DND-41 (cell line): ENCODE results near the gene SLC8A3.

ENCODE experiments used
- ATAC-seq: fragments of 200-7000 bp; cut with Tn5 transposase; 3 replicates; pipeline ENCODE4 v1.9.1; 2021; ENCODE audit warnings: low read depth; ENCODE audit not compliant: insufficient read depth
- DNase-seq: peaks from one replicate; pipeline ENCODE4 v3.0.0-alpha.2; 2020
- H2AFZ ChIP-seq: 2 replicates; pipeline ENCODE4 v1.6.0; 2012; ENCODE audit warnings: low read depth, low read length
- H3K27ac ChIP-seq: 2 replicates; pipeline ENCODE4 v1.5.1; 2012; ENCODE audit warnings: low read length, inconsistent platforms
- H3K27me3 ChIP-seq: fragments of 200-600 bp; sonication (generic); 2 replicates; pipeline ENCODE4 v1.6.0; 2012; ENCODE audit warnings: low read length, mild to moderate bottlenecking, inconsistent platforms; ENCODE audit not compliant: insufficient read depth, poor library complexity
- H3K36me3 ChIP-seq: 2 replicates; pipeline ENCODE4 v1.5.1; 2012; ENCODE audit warnings: low read length, inconsistent platforms; ENCODE audit not compliant: insufficient read depth
- H3K4me1 ChIP-seq: 2 replicates; pipeline ENCODE4 v1.5.1; 2012; ENCODE audit warnings: mild to moderate bottlenecking, low read length; ENCODE audit not compliant: insufficient read depth
- H3K4me2 ChIP-seq: 2 replicates; pipeline ENCODE4 v1.6.0; 2012; ENCODE audit warnings: mild to moderate bottlenecking, moderate library complexity, low read length, inconsistent platforms; ENCODE audit not compliant: insufficient read depth
- H3K4me3 ChIP-seq, 2 experiments: fragments of 200-600 bp in 1 of 2; shearing (Covaris generic) in 1 of 2; 2 replicates each; pipeline ENCODE4 v1.5.1; 2012 to 2016; ENCODE audit warnings: inconsistent platforms in 2 of 2, low read length in 2 of 2, mild to moderate bottlenecking in 2 of 2, low read depth in 1 of 2, moderate library complexity in 1 of 2
- H3K79me2 ChIP-seq: 2 replicates; pipeline ENCODE4 v1.6.0; 2012; ENCODE audit warnings: low read length, inconsistent platforms; ENCODE audit not compliant: insufficient read depth
- H3K9ac ChIP-seq: 2 replicates; pipeline ENCODE4 v1.6.0; 2012; ENCODE audit warnings: low read depth, mild to moderate bottlenecking, inconsistent platforms, low read length, moderate library complexity
- H3K9me3 ChIP-seq: 2 replicates; pipeline ENCODE4 v1.5.1; 2012; ENCODE audit warnings: low read length, moderate library complexity, mild to moderate bottlenecking, inconsistent platforms; ENCODE audit not compliant: insufficient read depth, severe bottlenecking
- H4K20me1 ChIP-seq: 2 replicates; pipeline ENCODE4 v1.6.0; 2012; ENCODE audit warnings: low read length; ENCODE audit not compliant: insufficient read depth
- EZH2 ChIP-seq: IDR thresholded peaks from 3 replicates; pipeline ENCODE4 v1.6.1; 2012; ENCODE audit warnings: borderline replicate concordance, low read depth, mild to moderate bottlenecking, moderate library complexity, low read length, inconsistent platforms; ENCODE audit not compliant: severe bottlenecking
- TF ChIP-seq, protein P1 (sequence below): IDR thresholded peaks from 2 replicates; pipeline ENCODE4 v1.5.1; 2012; ENCODE audit warnings: borderline replicate concordance, low read length, moderate library complexity, mild to moderate bottlenecking; ENCODE audit not compliant: poor library complexity, severe bottlenecking; ENCODE audit errors: extremely low read depth

The SLC8A3 gene

DNA sequence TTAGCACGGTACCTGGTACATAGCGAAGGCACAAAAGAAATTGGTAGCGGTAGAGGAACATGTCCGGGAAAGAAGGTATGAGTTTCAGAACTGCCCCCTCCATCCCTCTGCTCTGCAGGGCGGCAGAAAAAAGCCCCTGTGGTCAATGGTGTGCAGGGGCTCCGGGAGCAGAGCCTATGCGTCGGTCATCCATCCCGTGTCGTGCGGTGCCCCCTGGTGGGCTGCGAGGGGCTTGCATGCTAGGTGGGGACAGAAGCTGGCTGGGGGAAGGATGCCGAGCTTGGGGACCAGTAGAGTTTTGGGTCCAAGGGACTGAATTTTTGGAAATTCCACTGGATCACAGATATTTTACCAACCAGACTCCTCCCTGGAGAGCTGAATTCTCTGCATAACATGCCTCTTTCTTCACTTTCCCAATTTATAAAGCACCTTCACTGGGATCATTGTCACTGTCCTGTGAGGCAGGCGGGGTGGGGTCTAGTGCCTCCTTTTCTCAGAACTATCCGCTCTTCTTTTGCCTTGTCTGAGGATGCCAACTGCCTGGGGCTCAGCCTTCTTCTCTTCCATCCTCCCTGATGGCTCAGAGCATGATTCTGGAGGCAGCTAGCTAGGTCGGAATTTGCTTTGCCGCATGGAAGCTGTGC lies 160.8 kb downstream of the SLC8A3 start:
- H4K20me1 ChIP-seq, result 0 out of 2 replicates have a peak, but pooled peaks cover 2% of the 10 kb centered on the region
- peak; percentile 91 for ATAC-seq
- no peaks in the 10 kb centered on the region for H3K27me3 ChIP-seq
- no peaks in the 10 kb centered on the region for H3K79me2 ChIP-seq
- H3K27ac ChIP-seq, result no peak overlapping the region
- H3K9ac ChIP-seq, result no peak overlapping the region
- H2AFZ ChIP-seq, result no peak overlapping the region
- no peaks in the 10 kb centered on the region for H3K4me1 ChIP-seq
- no peak overlapping the region for H3K4me3 ChIP-seq
- H3K4me2 ChIP-seq, result no peak overlapping the region
- H3K36me3 ChIP-seq, result no peaks in the 10 kb centered on the region
- DNase-seq, result peak; percentile 69
- TF ChIP-seq, protein P1, sequence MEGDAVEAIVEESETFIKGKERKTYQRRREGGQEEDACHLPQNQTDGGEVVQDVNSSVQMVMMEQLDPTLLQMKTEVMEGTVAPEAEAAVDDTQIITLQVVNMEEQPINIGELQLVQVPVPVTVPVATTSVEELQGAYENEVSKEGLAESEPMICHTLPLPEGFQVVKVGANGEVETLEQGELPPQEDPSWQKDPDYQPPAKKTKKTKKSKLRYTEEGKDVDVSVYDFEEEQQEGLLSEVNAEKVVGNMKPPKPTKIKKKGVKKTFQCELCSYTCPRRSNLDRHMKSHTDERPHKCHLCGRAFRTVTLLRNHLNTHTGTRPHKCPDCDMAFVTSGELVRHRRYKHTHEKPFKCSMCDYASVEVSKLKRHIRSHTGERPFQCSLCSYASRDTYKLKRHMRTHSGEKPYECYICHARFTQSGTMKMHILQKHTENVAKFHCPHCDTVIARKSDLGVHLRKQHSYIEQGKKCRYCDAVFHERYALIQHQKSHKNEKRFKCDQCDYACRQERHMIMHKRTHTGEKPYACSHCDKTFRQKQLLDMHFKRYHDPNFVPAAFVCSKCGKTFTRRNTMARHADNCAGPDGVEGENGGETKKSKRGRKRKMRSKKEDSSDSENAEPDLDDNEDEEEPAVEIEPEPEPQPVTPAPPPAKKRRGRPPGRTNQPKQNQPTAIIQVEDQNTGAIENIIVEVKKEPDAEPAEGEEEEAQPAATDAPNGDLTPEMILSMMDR, result peak; percentile 94
- no peak for TF ChIP-seq EZH2
- H3K9me3 ChIP-seq, result no peaks in the 10 kb centered on the region

- DNase-seq, result no peak
- H4K20me1 ChIP-seq, result 0 out of 2 replicates have a peak, but pooled peaks cover 2% of the 10 kb centered on the region
- H3K36me3 ChIP-seq, result no peaks in the 10 kb centered on the region
- H3K4me1 ChIP-seq, result no peaks in the 10 kb centered on the region
- H3K27me3 ChIP-seq, result peaks cover 14% of the 10 kb centered on the region
- H3K79me2 ChIP-seq, result no peaks in the 10 kb centered on the region
- no peak overlapping the region for H3K27ac ChIP-seq
- H3K9me3 ChIP-seq, result no peaks in the 10 kb centered on the region
- ATAC-seq, result no peak
- no peak overlapping the region for H3K4me2 ChIP-seq
- no peak overlapping the region for H2AFZ ChIP-seq
- TF ChIP-seq, protein P1, result no peak
- TF ChIP-seq EZH2, result no peak
- H3K9ac ChIP-seq, result no peak overlapping the region
- H3K4me3 ChIP-seq, result no peak overlapping the region
These were observed 164.9 kb downstream of the SLC8A3 start for GRCh38 chr14:70023871-70024270.

DNA sequence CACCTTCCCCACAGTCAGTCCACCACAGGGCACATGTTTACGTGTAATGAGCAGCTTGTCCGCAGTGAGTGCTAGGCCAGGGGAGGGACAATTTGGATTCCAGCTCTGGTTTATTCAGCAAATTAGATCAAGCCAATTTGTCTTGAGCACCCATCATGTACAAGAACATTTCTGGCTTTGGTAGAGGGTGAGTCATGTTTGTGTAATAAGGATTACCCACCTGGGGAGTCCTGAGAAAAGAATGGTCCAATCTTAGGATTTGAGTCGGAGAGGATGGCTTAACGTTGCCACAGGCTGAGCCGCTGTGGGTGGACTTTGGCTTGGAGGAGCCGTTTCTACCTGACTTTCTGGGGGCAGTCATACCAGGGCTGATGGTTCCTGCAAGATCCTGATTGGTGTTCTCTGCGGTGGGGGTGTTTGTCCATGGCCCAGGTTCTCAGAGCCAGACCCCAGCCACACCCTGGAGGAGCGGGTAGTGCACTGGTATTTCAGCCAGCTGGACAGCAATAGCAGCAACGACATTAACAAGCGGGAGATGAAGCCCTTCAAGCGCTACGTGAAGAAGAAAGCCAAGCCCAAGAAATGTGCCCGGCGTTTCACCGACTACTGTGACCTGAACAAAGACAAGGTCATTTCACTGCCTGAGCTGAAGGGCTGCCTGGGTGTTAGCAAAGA lies 165.8 kb downstream of the SLC8A3 start:
- TF ChIP-seq, protein P1, result no peak
- no peak for TF ChIP-seq EZH2
- DNase-seq (no peak), ATAC-seq (no peak)
- Histone ChIP-seq H3K36me3 (no peaks in the 10 kb centered on the region), H3K4me1 (no peaks in the 10 kb centered on the region), H3K4me2 (no peak overlapping the region), H2AFZ (no peak overlapping the region), H3K9me3 (no peaks in the 10 kb centered on the region), H3K79me2 (no peaks in the 10 kb centered on the region), H4K20me1 (0 out of 2 replicates have a peak, but pooled peaks cover 2% of the 10 kb centered on the region), H3K27me3 (peaks cover 14% of the 10 kb centered on the region), H3K27ac (no peak overlapping the region), H3K4me3 (no peak overlapping the region), H3K9ac (no peak overlapping the region)
